H1 (cell line): ENCODE data around the gene EFNA3. TPM values are rescaled to one million over a fixed set of nuclear protein-coding genes. Genes with fewer than 3 reads are reported as not detected.

Experiments used
- ASH2L ChIP-seq: fragments of 200-600, 300-600 bp; sonication (generic); IDR thresholded peaks from one replicate; pipeline ENCODE4 v1.7.1; 2017; ENCODE audit warnings: low read length
- BRCA1 ChIP-seq: IDR thresholded peaks from 2 replicates; pipeline ENCODE4 v1.6.1; 2012; ENCODE audit warnings: low read depth, low read length, improper control_type of control experiment
- CHD1 ChIP-seq: IDR thresholded peaks from 2 replicates; pipeline ENCODE4 v1.6.1; 2012; ENCODE audit warnings: low read depth, low read length, improper control_type of control experiment
- HDAC2 ChIP-seq, 2 experiments: fragments of 300-600 bp in 1 of 2; sonication (generic) in 1 of 2; IDR thresholded peaks; 2 replicates each; pipeline ENCODE4 v1.6.1; 2011 to 2012; ENCODE audit warnings: low read depth in 2 of 2, low read length in 2 of 2, mild to moderate bottlenecking in 2 of 2, moderate library complexity in 2 of 2, borderline replicate concordance in 1 of 2, inconsistent platforms in 1 of 2
- HDAC6 ChIP-seq: IDR thresholded peaks from one replicate; pipeline ENCODE4 v1.7.1; 2012; ENCODE audit warnings: low read depth, mild to moderate bottlenecking, inconsistent platforms, low read length, moderate library complexity
- JUND ChIP-seq: IDR thresholded peaks from 2 replicates; pipeline ENCODE4 v1.6.1; 2011; ENCODE audit warnings: mild to moderate bottlenecking, improper control_type of control experiment, low read length
- KDM4A ChIP-seq: IDR thresholded peaks from one replicate; pipeline ENCODE4 v1.7.1; 2012; ENCODE audit warnings: low read depth, mild to moderate bottlenecking, moderate library complexity, low read length, inconsistent platforms; ENCODE audit not compliant: severe bottlenecking
- PHF8 ChIP-seq: fragments of 200-600 bp; sonication (generic); conservative IDR thresholded peaks from 2 replicates; pipeline ENCODE4 v1.7.1; 2012; ENCODE audit warnings: low read depth, mild to moderate bottlenecking, inconsistent platforms, low read length, moderate library complexity
- RBBP5 ChIP-seq: IDR thresholded peaks from 2 replicates; pipeline ENCODE4 v1.7.1; 2012; ENCODE audit warnings: low read depth, mild to moderate bottlenecking, inconsistent platforms, low read length, moderate library complexity, borderline replicate concordance
- SAP30 ChIP-seq: fragments of 300-600 bp; sonication (generic); IDR thresholded peaks from 2 replicates; pipeline ENCODE4 v1.7.1; 2012; ENCODE audit warnings: low read length, moderate library complexity, mild to moderate bottlenecking, inconsistent platforms; ENCODE audit not compliant: insufficient read depth, insufficient replicate concordance
- SIX5 ChIP-seq: IDR thresholded peaks from 2 replicates; pipeline ENCODE4 v1.6.1; 2011; ENCODE audit warnings: mild to moderate bottlenecking, low read depth, low read length
- SP2 ChIP-seq: IDR thresholded peaks from 2 replicates; pipeline ENCODE4 v1.6.1; 2012; ENCODE audit warnings: mild to moderate bottlenecking, low read length, inconsistent platforms
- SRF ChIP-seq: IDR thresholded peaks from 2 replicates; pipeline ENCODE4 v1.6.1; 2011; ENCODE audit warnings: mild to moderate bottlenecking, low read depth, low read length, moderate library complexity
- SUZ12 ChIP-seq: fragments of 200-600 bp; sonication (generic); IDR thresholded peaks from 2 replicates; pipeline ENCODE4 v1.6.1; 2012; ENCODE audit warnings: mild to moderate bottlenecking, inconsistent platforms, low read length, moderate library complexity, mixed read lengths
- TBP ChIP-seq: IDR thresholded peaks from 2 replicates; pipeline ENCODE4 v1.6.1; 2011; ENCODE audit warnings: low read depth, low read length, improper control_type of control experiment
- TCF12 ChIP-seq: IDR thresholded peaks from 2 replicates; pipeline ENCODE4 v1.6.1; 2011; ENCODE audit warnings: low read depth, mild to moderate bottlenecking, low read length
- TEAD4 ChIP-seq: IDR thresholded peaks from 2 replicates; pipeline ENCODE4 v1.6.1; 2012; ENCODE audit warnings: low read depth, low read length, inconsistent platforms, mixed read lengths
- polyA plus RNA-seq, 7 experiments: library from polyadenylated mRNA; depleted of rRNA in 3 of 7; stranded (reverse) in 5 of 7; unstranded in 2 of 7; fragments of >200 nt in 5 of 7; fragments of 200-250 nt in 2 of 7; gene quantifications; 1 replicate in 5 of 7; 2 replicates in 1 of 7; 4 replicates in 1 of 7; pipeline versions ENCODE4 v1.2.1 to v1.2.3, GENCODE V29; 2011 to 2013; ENCODE audit warnings: missing spikeins in 2 of 7, mixed read lengths in 2 of 7
- total RNA-seq: library from RNA; stranded (reverse); fragmentation: NEBNext Ultra II Directional; extraction: Animal tissue kit (Norgen Biotek cat#: 25700); gene quantifications from 2 replicates; pipeline ENCODE4 v1.2.1, GENCODE V29; 2021
- TF ChIP-seq, protein P1 (sequence below): IDR thresholded peaks from 2 replicates; pipeline ENCODE4 v1.6.1; 2012; ENCODE audit warnings: low read length, inconsistent platforms
- TF ChIP-seq, protein P2 (sequence below): IDR thresholded peaks from 2 replicates; pipeline ENCODE4 v1.6.1; 2012; ENCODE audit warnings: inconsistent platforms
- TF ChIP-seq, protein P3 (sequence below): IDR thresholded peaks from 2 replicates; pipeline ENCODE4 v1.6.1; 2012; ENCODE audit warnings: inconsistent platforms
- TF ChIP-seq, protein P4 (sequence below): IDR thresholded peaks from 2 replicates; pipeline ENCODE4 v1.6.1; 2011; ENCODE audit warnings: low read length, improper control_type of control experiment

The EFNA3 gene
- total and polyA plus RNA-seq, 2 of the 8 experiments (the other 6 are each of a cell fraction or from before 2014, with no cell fraction given), result 10.8 to 13.8 TPM

DNA sequence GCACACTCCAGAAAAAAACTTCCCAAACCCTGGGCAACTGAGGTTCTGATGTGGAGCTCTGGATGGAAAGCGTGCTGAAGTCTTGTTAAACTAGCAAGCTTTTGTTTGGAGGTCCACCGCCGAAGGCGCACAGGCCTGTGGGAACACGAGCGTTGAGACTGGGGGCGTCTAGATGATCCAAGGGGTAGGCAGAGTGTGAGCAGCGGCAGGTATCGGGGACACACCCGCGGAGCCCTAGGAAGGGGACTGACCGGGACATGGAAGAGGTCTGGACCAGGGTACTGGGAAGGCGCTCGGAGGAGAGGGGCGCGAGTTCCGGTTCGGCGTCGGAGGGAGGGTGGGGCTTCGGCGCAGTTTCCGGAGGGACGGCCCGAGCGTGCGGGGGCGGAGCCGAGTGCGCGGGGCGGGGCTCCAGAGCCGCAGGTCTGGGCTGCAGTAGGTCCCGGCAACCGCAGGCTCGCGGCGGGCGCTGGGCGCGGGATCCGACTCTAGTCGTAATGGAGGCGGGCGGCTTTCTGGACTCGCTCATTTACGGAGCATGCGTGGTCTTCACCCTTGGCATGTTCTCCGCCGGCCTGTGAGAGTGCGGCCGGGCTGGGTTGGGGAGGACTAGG is 56.9 kb downstream of the EFNA3 start, which contains the start of gene SLC50A1 (continued):
- TF ChIP-seq JUND, result no peak
- no peak for TF ChIP-seq SP2
- TF ChIP-seq SAP30, result peak; percentile 66
- TF ChIP-seq HDAC2 (IDR thresholded peaks at IDR 0.05; ENCODE audit: borderline replicate concordance in 1 of 2, low read depth in 2 of 2, low read length in 2 of 2), result no peak
- peak; percentile 67 for TF ChIP-seq PHF8
- TF ChIP-seq, protein P1, sequence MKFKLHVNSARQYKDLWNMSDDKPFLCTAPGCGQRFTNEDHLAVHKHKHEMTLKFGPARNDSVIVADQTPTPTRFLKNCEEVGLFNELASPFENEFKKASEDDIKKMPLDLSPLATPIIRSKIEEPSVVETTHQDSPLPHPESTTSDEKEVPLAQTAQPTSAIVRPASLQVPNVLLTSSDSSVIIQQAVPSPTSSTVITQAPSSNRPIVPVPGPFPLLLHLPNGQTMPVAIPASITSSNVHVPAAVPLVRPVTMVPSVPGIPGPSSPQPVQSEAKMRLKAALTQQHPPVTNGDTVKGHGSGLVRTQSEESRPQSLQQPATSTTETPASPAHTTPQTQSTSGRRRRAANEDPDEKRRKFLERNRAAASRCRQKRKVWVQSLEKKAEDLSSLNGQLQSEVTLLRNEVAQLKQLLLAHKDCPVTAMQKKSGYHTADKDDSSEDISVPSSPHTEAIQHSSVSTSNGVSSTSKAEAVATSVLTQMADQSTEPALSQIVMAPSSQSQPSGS, result no peak
- TF ChIP-seq SUZ12, result no peak
- TF ChIP-seq TCF12, result no peak
- TF ChIP-seq TEAD4, result no peak
- no peak; the same call in 1 of the 2 replicates for TF ChIP-seq RBBP5
- TF ChIP-seq SRF, result no peak
- TF ChIP-seq, protein P2, sequence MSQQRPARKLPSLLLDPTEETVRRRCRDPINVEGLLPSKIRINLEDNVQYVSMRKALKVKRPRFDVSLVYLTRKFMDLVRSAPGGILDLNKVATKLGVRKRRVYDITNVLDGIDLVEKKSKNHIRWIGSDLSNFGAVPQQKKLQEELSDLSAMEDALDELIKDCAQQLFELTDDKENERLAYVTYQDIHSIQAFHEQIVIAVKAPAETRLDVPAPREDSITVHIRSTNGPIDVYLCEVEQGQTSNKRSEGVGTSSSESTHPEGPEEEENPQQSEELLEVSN, result no peak; the same call in 1 of the 2 replicates
- TF ChIP-seq SIX5, result no peak
- no peak for TF ChIP-seq BRCA1
- no peak for TF ChIP-seq HDAC6
- TF ChIP-seq, protein P3, sequence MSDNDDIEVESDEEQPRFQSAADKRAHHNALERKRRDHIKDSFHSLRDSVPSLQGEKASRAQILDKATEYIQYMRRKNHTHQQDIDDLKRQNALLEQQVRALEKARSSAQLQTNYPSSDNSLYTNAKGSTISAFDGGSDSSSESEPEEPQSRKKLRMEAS, result peak; percentile 41; the same call in 1 of the 2 replicates
- peak; percentile 48 for TF ChIP-seq ASH2L
- TF ChIP-seq, protein P4, sequence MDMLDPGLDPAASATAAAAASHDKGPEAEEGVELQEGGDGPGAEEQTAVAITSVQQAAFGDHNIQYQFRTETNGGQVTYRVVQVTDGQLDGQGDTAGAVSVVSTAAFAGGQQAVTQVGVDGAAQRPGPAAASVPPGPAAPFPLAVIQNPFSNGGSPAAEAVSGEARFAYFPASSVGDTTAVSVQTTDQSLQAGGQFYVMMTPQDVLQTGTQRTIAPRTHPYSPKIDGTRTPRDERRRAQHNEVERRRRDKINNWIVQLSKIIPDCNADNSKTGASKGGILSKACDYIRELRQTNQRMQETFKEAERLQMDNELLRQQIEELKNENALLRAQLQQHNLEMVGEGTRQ, result no peak
- peak; percentile 71 for TF ChIP-seq KDM4A
- TF ChIP-seq TBP, result peak; percentile 66
- no peak for TF ChIP-seq CHD1
